Chondrocyte (in vitro differentiated cells): ENCODE measurements around the gene PPP1R3E. TPM values are rescaled to one million over a fixed set of nuclear protein-coding genes. Genes with fewer than 3 reads are reported as not detected.
A peak's percentile ranks its signal among the peaks of the same experiment; 100 is the strongest.
"Not testable (repeated sequence)": the region's sequence is repeated elsewhere in the genome, so short reads cannot be mapped to it uniquely, and the experiment has no call there.

Experiments
- DNase-seq: peaks from one replicate; pipeline ENCODE4 v3.0.0; 2021; ENCODE audit warnings: mixed read lengths, low spot score
- H3K27ac Mint-ChIP-seq: one replicate; pipeline ENCODE4 v1.8.0; 2021; ENCODE audit warnings: mild to moderate bottlenecking, moderate library complexity, mixed read lengths; ENCODE audit not compliant: unreplicated experiment
- H3K27me3 Mint-ChIP-seq: 2 replicates; pipeline ENCODE4 v1.8.0; 2021; ENCODE audit warnings: low read depth, mixed read lengths
- H3K36me3 Mint-ChIP-seq: 2 replicates; pipeline ENCODE4 v1.8.0; 2021; ENCODE audit warnings: low read depth, mixed read lengths
- H3K4me1 Mint-ChIP-seq: 2 replicates; pipeline ENCODE4 v1.8.0; 2021; ENCODE audit warnings: low read depth, mild to moderate bottlenecking, mixed read lengths
- H3K4me3 Mint-ChIP-seq: one replicate; pipeline ENCODE4 v1.8.0; 2021; ENCODE audit warnings: mild to moderate bottlenecking, moderate library complexity, mixed read lengths; ENCODE audit not compliant: unreplicated experiment
- H3K9me3 Mint-ChIP-seq: 2 replicates; pipeline ENCODE4 v1.8.0; 2021; ENCODE audit warnings: low read depth, mixed read lengths
- total RNA-seq: library from RNA; stranded (reverse); gene quantifications from 3 replicates; pipeline ENCODE4 v1.2.1, GENCODE V29; 2021
- TF ChIP-seq, protein P1 (sequence below): fragments of 200-600 bp; sonication (generic); IDR thresholded peaks from 2 replicates; pipeline ENCODE4 v1.5.0; 2021; ENCODE audit warnings: antibody characterized with exemption, mild to moderate bottlenecking, moderate library complexity

The PPP1R3E gene
- total RNA-seq, 1 donor from 2014 or later = 11.2 TPM

DNA sequence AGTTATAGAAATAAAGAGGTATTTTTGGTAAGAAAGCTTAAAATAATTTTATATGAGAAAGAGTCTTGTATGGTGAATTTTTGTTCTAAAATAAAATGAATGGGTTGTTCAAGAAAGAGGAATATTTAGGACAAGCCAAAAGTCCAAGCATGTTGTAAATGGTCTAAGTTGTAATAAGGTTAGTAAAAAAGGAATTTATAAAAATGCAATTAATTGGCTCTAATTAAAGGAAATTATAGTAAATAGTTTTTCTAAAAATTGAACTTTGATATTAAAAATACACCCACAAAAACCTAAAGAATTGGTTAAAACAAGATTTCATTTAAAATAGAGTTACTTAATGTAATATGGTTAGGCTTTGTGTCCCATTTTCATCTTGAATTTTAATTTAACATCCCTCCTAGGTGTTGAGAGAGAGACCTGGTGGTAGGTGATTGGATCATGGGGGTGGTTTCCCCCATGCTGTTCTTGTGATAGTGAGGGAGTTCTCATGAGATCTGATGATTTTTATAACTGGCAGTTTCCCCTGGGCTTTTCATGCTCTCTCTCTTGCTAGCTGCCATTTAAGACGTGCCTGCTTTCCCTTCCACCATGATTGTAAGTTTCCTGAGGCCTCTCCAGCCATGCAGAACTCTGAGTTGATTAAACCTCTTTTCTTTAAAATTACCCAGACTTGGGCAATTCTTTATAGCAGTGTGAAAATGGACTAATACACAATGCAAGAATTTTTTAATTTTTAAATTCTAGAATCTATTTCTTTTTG, 37.0 kb upstream of the PPP1R3E start:
- DNase-seq = no peak
- Mint-ChIP-seq H3K4me1 (no peaks in the 10 kb centered on the region), H3K27me3 (peaks cover 7% of the 10 kb centered on the region), H3K36me3 (peaks cover 2% of the 10 kb centered on the region), H3K9me3 (peaks cover 10% of the 10 kb centered on the region), H3K27ac (no peak overlapping the region), H3K4me3 (no peak overlapping the region)
- TF ChIP-seq, protein P1, sequence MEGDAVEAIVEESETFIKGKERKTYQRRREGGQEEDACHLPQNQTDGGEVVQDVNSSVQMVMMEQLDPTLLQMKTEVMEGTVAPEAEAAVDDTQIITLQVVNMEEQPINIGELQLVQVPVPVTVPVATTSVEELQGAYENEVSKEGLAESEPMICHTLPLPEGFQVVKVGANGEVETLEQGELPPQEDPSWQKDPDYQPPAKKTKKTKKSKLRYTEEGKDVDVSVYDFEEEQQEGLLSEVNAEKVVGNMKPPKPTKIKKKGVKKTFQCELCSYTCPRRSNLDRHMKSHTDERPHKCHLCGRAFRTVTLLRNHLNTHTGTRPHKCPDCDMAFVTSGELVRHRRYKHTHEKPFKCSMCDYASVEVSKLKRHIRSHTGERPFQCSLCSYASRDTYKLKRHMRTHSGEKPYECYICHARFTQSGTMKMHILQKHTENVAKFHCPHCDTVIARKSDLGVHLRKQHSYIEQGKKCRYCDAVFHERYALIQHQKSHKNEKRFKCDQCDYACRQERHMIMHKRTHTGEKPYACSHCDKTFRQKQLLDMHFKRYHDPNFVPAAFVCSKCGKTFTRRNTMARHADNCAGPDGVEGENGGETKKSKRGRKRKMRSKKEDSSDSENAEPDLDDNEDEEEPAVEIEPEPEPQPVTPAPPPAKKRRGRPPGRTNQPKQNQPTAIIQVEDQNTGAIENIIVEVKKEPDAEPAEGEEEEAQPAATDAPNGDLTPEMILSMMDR = no peak

GRCh38 chr14:23335623-23336022, 33.0 kb upstream of the PPP1R3E start:
- no peak overlapping the region for H3K4me3 Mint-ChIP-seq
- TF ChIP-seq, protein P1 = no peak
- H3K27ac Mint-ChIP-seq = no peak overlapping the region
- H3K4me1 Mint-ChIP-seq = no peaks in the 10 kb centered on the region
- H3K27me3 Mint-ChIP-seq = peaks cover 7% of the 10 kb centered on the region
- H3K36me3 Mint-ChIP-seq = peaks cover 2% of the 10 kb centered on the region
- no peak for DNase-seq
- H3K9me3 Mint-ChIP-seq = peaks cover 10% of the 10 kb centered on the region

DNA sequence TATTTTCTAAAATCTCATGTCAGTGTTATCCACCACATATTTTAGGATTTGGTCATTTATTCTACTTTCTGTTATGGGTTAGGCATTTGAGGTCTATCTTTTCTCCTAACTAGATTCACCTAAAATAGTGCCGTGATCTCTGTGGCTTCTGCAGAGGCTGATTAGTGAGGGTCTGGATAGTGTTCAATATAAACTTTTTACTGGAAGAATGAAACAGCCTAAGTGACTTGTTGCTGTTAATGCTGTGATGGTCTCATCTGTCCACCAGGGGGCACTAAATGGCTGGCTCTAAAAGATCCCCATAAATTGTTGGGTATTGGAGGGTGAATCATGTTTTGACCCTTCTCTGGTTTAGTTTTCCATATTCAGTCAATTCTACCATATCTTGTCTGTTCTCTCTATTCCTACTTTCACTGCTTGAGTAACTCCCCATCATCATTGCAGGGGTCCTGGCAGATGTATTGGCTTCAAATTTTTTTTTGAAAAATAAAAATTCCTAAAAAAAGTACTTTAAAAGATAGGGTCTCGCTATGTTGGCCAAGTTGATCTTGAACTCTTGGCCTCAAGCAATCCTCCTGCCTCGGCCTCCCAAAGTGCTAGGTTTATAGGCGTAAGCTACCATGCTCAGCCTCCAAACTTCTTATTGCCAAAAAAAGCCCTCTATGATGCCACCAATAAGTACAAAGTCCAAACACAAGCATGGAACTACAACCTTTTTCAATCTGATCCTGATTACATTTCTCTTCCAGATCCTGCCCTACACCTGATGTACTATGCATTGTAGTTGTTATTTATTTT, 25.5 kb upstream of the PPP1R3E start:
- H3K4me3 Mint-ChIP-seq = no peak overlapping the region
- H3K27me3 Mint-ChIP-seq = no peaks in the 10 kb centered on the region

DNA sequence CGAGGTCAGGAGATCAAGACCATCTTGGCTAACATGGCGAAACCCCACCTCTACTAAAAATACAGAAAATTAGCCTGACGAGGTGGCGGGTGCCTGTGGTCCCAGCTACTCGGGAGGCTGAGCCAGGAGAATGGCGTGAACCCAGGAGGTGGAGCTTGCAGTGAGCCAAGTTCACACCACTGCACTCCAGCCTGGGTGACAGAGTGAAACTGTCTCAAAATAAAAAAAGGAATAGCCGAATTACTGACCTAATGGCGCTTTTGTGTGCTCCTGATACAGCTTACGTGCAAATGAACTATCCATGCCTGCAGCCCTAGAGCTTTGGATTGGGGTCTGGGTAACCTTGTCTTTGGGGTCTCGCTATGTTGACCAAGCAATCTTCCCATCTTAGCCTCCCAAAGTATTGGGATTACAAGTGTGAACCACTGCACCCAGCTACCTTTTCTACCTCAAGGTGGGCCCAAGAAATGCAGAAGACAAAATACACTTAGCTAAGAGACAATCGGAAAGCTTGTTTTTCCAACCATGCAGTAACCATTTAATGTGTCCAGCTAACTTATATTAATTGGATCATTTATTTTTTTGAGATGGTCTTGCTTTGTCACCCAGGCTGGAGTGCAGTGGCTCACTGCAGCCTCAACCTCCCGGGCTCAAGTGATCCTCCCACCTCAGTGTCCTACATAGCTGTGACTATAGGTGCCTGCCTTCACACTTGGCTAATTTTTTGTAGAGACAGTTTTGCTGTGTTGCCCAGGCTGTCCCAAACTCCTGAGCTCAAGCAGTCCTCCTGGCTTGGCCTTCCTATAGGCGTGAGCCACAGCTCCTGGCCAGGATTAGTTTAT, 24.1 kb upstream of the PPP1R3E start:
- no peak overlapping the region for H3K27ac Mint-ChIP-seq
- no peaks in the 10 kb centered on the region for H3K9me3 Mint-ChIP-seq
- no peak overlapping the region for H3K4me3 Mint-ChIP-seq
- TF ChIP-seq, protein P1 = no peak
- no peaks in the 10 kb centered on the region for H3K27me3 Mint-ChIP-seq
- H3K4me1 Mint-ChIP-seq = peaks cover 20% of the 10 kb centered on the region
- no peak for DNase-seq
- peaks cover 12% of the 10 kb centered on the region for H3K36me3 Mint-ChIP-seq

More for the DNA sequence above, 25.5 kb upstream of the PPP1R3E start:
- Mint-ChIP-seq H3K27ac (no peak overlapping the region), H3K9me3 (no peaks in the 10 kb centered on the region), H3K36me3 (peaks cover 8% of the 10 kb centered on the region), H3K4me1 (peaks cover 8% of the 10 kb centered on the region)
- no peak for DNase-seq
- TF ChIP-seq, protein P1 = peak; percentile 93

GRCh38 chr14:23325746-23326145, 23.1 kb upstream of the PPP1R3E start:
- not testable (repeated sequence) for H3K4me3 Mint-ChIP-seq, H3K27me3 Mint-ChIP-seq, H3K9me3 Mint-ChIP-seq, DNase-seq
- peaks cover 22% of the 10 kb centered on the region for H3K4me1 Mint-ChIP-seq
- peak overlapping the region; percentile 22 for H3K27ac Mint-ChIP-seq
- H3K36me3 Mint-ChIP-seq = peaks cover 12% of the 10 kb centered on the region
